A549 (cell line): ENCODE results near the gene BANK1. TPM values are rescaled to one million over a fixed set of nuclear protein-coding genes. Genes with fewer than 3 reads are reported as not detected.
A peak's percentile ranks its signal among the peaks of the same experiment; 100 is the strongest.

Source experiments
- ATAC-seq, 2 experiments: fragments of 200-7000 bp in 1 of 2; fragments of >200 bp in 1 of 2; cut with Nextera tagmentation in 1 of 2; cut with Tn5 transposase in 1 of 2; 3 replicates each; pipeline versions ENCODE4 v1.8.0 to v1.9.1; 2018 to 2020; ENCODE audit warnings: mild to moderate bottlenecking in 1 of 2, moderate library complexity in 1 of 2
- CTCF ChIA-PET: fragments of 300-600 bp; sonication (Branson Sonifier 250); formaldehyde crosslinking; extraction: SDS; loops from one replicate; lab custom pipeline; 2021; ENCODE audit warnings: antibody characterized with exemption, inconsistent platforms; lab: Yijun Ruan, JAX
- POLR2A ChIA-PET: fragments of 350-600 bp; formaldehyde crosslinking; extraction: SDS; loops from one replicate; lab custom pipeline; 2021; ENCODE audit warnings: antibody characterized with exemption, inconsistent platforms; lab: Yijun Ruan, JAX
- DNase-seq, 2 experiments: peaks; one replicate each; pipeline versions ENCODE4 v3.0.0 to v3.0.0-alpha.2; 2011 to 2016; ENCODE audit warnings: low read depth in 1 of 2, low spot score in 1 of 2
- FAIRE-seq: peaks from 2 replicates; lab custom pipeline; 2011; peaks lifted over from hg19 to GRCh38; lab: Jason Lieb, UNC
- H3K27ac ChIP-seq, 2 experiments: fragments of >200 bp; sonication (Bioruptor Twin); formaldehyde crosslinking; 3 replicates each; pipeline ENCODE4 v1.5.1; 2016 to 2017
- H3K4me1 ChIP-seq: fragments of >200 bp; sonication (Bioruptor Twin); formaldehyde crosslinking; 3 replicates; pipeline ENCODE4 v1.6.1; 2016
- H3K4me2 ChIP-seq: fragments of >200 bp; sonication (Bioruptor Twin); formaldehyde crosslinking; 3 replicates; pipeline ENCODE4 v1.6.1; 2016
- H3K4me3 ChIP-seq: fragments of >200 bp; sonication (Bioruptor Twin); formaldehyde crosslinking; 3 replicates; pipeline ENCODE4 v1.5.1; 2016
- H3K9me3 ChIP-seq: fragments of >200 bp; sonication (Bioruptor Twin); formaldehyde crosslinking; 3 replicates; pipeline ENCODE4 v1.6.1; 2016
- BHLHE40 ChIP-seq: IDR thresholded peaks from 2 replicates; pipeline ENCODE4 v1.6.1; 2012; ENCODE audit warnings: low read depth, low read length, inconsistent platforms
- CHD2 ChIP-seq: fragments of 150-350 bp; IDR thresholded peaks from 2 replicates; pipeline ENCODE4 v1.6.1; 2014; ENCODE audit warnings: low read length; ENCODE audit not compliant: partially characterized antibody
- E2F6 ChIP-seq: IDR thresholded peaks from 2 replicates; pipeline ENCODE4 v1.6.1; 2012; ENCODE audit warnings: low read depth, borderline replicate concordance
- EHF ChIP-seq: fragments of 250-450 bp; sonication (Bioruptor Pico); IDR thresholded peaks from 2 replicates; pipeline ENCODE4 v1.5.0; 2020; ENCODE audit warnings: mild to moderate bottlenecking
- EHMT2 ChIP-seq: fragments of 200-600 bp; sonication (generic); IDR thresholded peaks from 2 replicates; pipeline ENCODE4 v1.6.1; 2016; ENCODE audit warnings: antibody characterized with exemption, low read depth, mild to moderate bottlenecking, moderate library complexity
- EP300 ChIP-seq, 2 experiments: fragments of >200 bp; sonication (Bioruptor Twin); formaldehyde crosslinking; IDR thresholded peaks; 2 replicates in 1 of 2; 3 replicates in 1 of 2; pipeline ENCODE4 v1.6.1; 2016 to 2017
- ESRRA ChIP-seq: fragments of 150-350 bp; IDR thresholded peaks from 2 replicates; pipeline ENCODE4 v1.6.1; 2014; ENCODE audit warnings: mild to moderate bottlenecking, low read length, borderline replicate concordance
- FOSB ChIP-seq: fragments of 250-450 bp; sonication (Bioruptor Pico); IDR thresholded peaks from 2 replicates; pipeline ENCODE4 v1.5.0; 2020; ENCODE audit warnings: mild to moderate bottlenecking, moderate library complexity
- FOXS1 ChIP-seq: fragments of 250-450 bp; sonication (Bioruptor Pico); IDR thresholded peaks from 2 replicates; pipeline ENCODE4 v1.5.0; 2020; ENCODE audit warnings: mild to moderate bottlenecking, moderate library complexity
- GATA3 ChIP-seq: IDR thresholded peaks from 2 replicates; pipeline ENCODE4 v1.6.1; 2012; ENCODE audit warnings: borderline replicate concordance
- HEYL ChIP-seq: fragments of 250-450 bp; sonication (Bioruptor Pico); IDR thresholded peaks from 2 replicates; pipeline ENCODE4 v1.8.0; 2021; ENCODE audit warnings: mild to moderate bottlenecking, moderate library complexity
- HOXA7 ChIP-seq: fragments of 250-450 bp; sonication (Bioruptor Pico); IDR thresholded peaks from 2 replicates; pipeline ENCODE4 v1.5.0; 2020; ENCODE audit warnings: mild to moderate bottlenecking, moderate library complexity
- HOXB5 ChIP-seq: fragments of 250-450 bp; sonication (Bioruptor Pico); IDR thresholded peaks from 2 replicates; pipeline ENCODE4 v1.5.0; 2020; ENCODE audit warnings: mild to moderate bottlenecking, moderate library complexity
- JUN ChIP-seq, 2 experiments: fragments of >200 bp; sonication (Bioruptor Twin); formaldehyde crosslinking; IDR thresholded peaks; 2 replicates in 1 of 2; 3 replicates in 1 of 2; pipeline ENCODE4 v1.6.1; 2016 to 2017
- JUNB ChIP-seq: fragments of >200 bp; sonication (Bioruptor Twin); formaldehyde crosslinking; IDR thresholded peaks from 2 replicates; pipeline ENCODE4 v1.6.1; 2016
- KDM5A ChIP-seq: fragments of 200-600 bp; sonication (generic); IDR thresholded peaks from 2 replicates; pipeline ENCODE4 v1.6.1; 2016; ENCODE audit warnings: antibody characterized with exemption, mild to moderate bottlenecking
- MAX ChIP-seq: IDR thresholded peaks from 2 replicates; pipeline ENCODE4 v1.6.1; 2012
- MYC ChIP-seq: IDR thresholded peaks from 2 replicates; pipeline ENCODE4 v1.6.1; 2012; ENCODE audit warnings: mild to moderate bottlenecking, inconsistent platforms, low read length, improper control_type of control experiment, borderline replicate concordance
- NR3C1 ChIP-seq: fragments of >200 bp; sonication (Bioruptor Twin); formaldehyde crosslinking; IDR thresholded peaks from 3 replicates; pipeline ENCODE4 v1.6.1; 2017
- PHF8 ChIP-seq: fragments of 200-600 bp; sonication (generic); IDR thresholded peaks from 2 replicates; pipeline ENCODE4 v1.6.1; 2016; ENCODE audit warnings: low read depth, mild to moderate bottlenecking, antibody characterized with exemption, moderate library complexity, borderline replicate concordance
- RAD21 ChIP-seq, 2 experiments: fragments of >200 bp in 1 of 2; sonication (Bioruptor Twin) in 1 of 2; formaldehyde crosslinking in 1 of 2; IDR thresholded peaks in 1 of 2; conservative IDR thresholded peaks in 1 of 2; 2 replicates in 1 of 2; 3 replicates in 1 of 2; pipeline ENCODE4 v1.6.1; 2012 to 2018; ENCODE audit warnings: inconsistent platforms in 1 of 2
- ZC3H11A ChIP-seq: fragments of 450-650 bp; IDR thresholded peaks from 2 replicates; pipeline ENCODE4 v1.6.1; 2014; ENCODE audit warnings: antibody characterized with exemption, mild to moderate bottlenecking
- ZFP36 ChIP-seq: fragments of 450-650 bp; IDR thresholded peaks from 2 replicates; pipeline ENCODE4 v1.6.1; 2014; ENCODE audit warnings: borderline replicate concordance; ENCODE audit not compliant: partially characterized antibody
- ZNF302 ChIP-seq: fragments of 250-450 bp; sonication (Bioruptor Pico); IDR thresholded peaks from 2 replicates; pipeline ENCODE4 v1.9.0; 2021; ENCODE audit warnings: inconsistent platforms, mild to moderate bottlenecking, moderate library complexity
- ZSCAN20 ChIP-seq: fragments of 250-450 bp; sonication (Bioruptor Pico); IDR thresholded peaks from 2 replicates; pipeline ENCODE4 v1.8.0; 2022; ENCODE audit warnings: mild to moderate bottlenecking, moderate library complexity
- WGBS: methylation state at CpG from one replicate; pipeline ENCODE4 v1.1.6; 2017; ENCODE audit errors: missing lambda C conversion rate; 5-methylcytosine and 5-hydroxymethylcytosine counted together
- polyA plus RNA-seq, 4 experiments: library from polyadenylated mRNA; depleted of rRNA in 3 of 4; stranded (reverse); fragments of >200 nt; fragmentation: RNase III in 1 of 4; extraction: RNeasy Plus Mini Kit Qiagen cat#74134 plus additional on column Dnase treatment in 1 of 4; gene quantifications; 2 replicates in 3 of 4; 3 replicates in 1 of 4; pipeline ENCODE4 v1.2.3, GENCODE V29; 2011 to 2017
- TF ChIP-seq, protein P1 (sequence below): fragments of 250-450 bp; sonication (Bioruptor Pico); IDR thresholded peaks from 2 replicates; pipeline ENCODE4 v1.5.0; 2021; ENCODE audit warnings: mild to moderate bottlenecking, moderate library complexity, borderline replicate concordance
- TF ChIP-seq, protein P2 (sequence below): fragments of 200-600 bp; sonication (generic); IDR thresholded peaks from 2 replicates; pipeline ENCODE4 v1.6.1; 2016; ENCODE audit warnings: antibody characterized with exemption, mild to moderate bottlenecking, moderate library complexity

Gene BANK1
- polyA plus RNA-seq, 2 of the 4 experiments (the other 2 are of a cell fraction): 2.8 to 6.1 TPM

GRCh38 chr4:101953949-101954348 lies 163.4 kb downstream of the BANK1 start:
- H3K4me2 ChIP-seq: peak overlapping the region; percentile 61
- peaks cover 26% of the 10 kb centered on the region for H3K4me1 ChIP-seq
- 0 out of 5 replicates have a peak, but pooled peaks of 1 of the 2 experiments have one; percentile 22 for TF ChIP-seq JUN (IDR thresholded peaks at IDR 0.05)
- no peak for TF ChIP-seq ZSCAN20 (CRISPR knock-in tag)
- TF ChIP-seq HEYL: no peak
- TF ChIP-seq GATA3: peak; percentile 78; the same call in 1 of the 2 replicates
- TF ChIP-seq EP300 (IDR thresholded peaks at IDR 0.05): peak in 1 of 2 experiments; percentile 34; a peak in 1 of 5 replicates
- TF ChIP-seq FOSB (CRISPR knock-in tag): no peak
- TF ChIP-seq RAD21 (conservative IDR thresholded peaks at IDR 0.05 in 1 of 2, IDR thresholded peaks at IDR 0.05 in 1 of 2): 0 out of 5 replicates have a peak, but pooled peaks of 1 of the 2 experiments have one; percentile 11
- no peak for TF ChIP-seq HOXA7
- 0 out of 2 replicates have a peak, but pooled peaks have one; percentile 20 for TF ChIP-seq MAX
- no peaks in the 10 kb centered on the region; the same call in 2 of the 3 replicates for H3K9me3 ChIP-seq
- DNase-seq (peak in 1 of 2 experiments; percentile 83), FAIRE-seq (no peak), ATAC-seq (peak in 1 of 2 experiments; percentile 86; a peak in 4 of 6 replicates)
- H3K27ac ChIP-seq: peak overlapping the region; percentile 76 to 82
- CTCF ChIA-PET: no interaction called here
- H3K4me3 ChIP-seq: no peak overlapping the region
- POLR2A ChIA-PET: no interaction called here
- 4% methylated on average over 4 of the region's 4 CpGs for WGBS

DNA sequence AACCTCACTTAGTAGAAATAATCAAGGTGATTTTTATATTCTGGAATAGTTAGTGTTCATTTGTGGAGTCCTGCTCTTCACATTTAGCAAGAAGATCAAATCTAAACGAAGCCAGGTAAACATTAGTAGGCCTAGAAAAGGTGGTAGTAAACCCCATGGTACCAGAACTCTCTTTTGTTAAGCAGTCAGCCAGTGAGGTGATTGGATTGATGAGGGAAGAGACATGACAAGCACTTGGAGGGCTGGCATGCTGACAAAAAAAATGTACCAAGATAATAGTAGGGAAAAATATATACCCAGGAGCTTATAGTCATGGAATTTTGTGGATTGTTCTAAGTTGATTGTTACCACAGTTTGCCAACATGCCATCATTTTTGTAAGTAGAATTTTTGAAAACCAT lies 163.8 kb downstream of the BANK1 start:
- ChIA-PET CTCF (no interaction called here), POLR2A (no interaction called here)
- Histone ChIP-seq H3K4me2 (peak overlapping the region; percentile 61), H3K27ac (peak overlapping the region; percentile 76 to 82), H3K4me1 (peaks cover 26% of the 10 kb centered on the region), H3K9me3 (no peaks in the 10 kb centered on the region; the same call in 2 of the 3 replicates), H3K4me3 (no peak overlapping the region)
- DNase-seq (peak in 1 of 2 experiments; percentile 23), FAIRE-seq (no peak), ATAC-seq (no peak; a peak in 1 of 6 replicates)
- WGBS: 38% methylated on average over 1 of the region's 1 CpG
- TF ChIP-seq KDM5A: no peak
- TF ChIP-seq ZC3H11A: no peak
- TF ChIP-seq MAX: 0 out of 2 replicates have a peak, but pooled peaks have one; percentile 1
- no peak for TF ChIP-seq ESRRA
- TF ChIP-seq, protein P1, sequence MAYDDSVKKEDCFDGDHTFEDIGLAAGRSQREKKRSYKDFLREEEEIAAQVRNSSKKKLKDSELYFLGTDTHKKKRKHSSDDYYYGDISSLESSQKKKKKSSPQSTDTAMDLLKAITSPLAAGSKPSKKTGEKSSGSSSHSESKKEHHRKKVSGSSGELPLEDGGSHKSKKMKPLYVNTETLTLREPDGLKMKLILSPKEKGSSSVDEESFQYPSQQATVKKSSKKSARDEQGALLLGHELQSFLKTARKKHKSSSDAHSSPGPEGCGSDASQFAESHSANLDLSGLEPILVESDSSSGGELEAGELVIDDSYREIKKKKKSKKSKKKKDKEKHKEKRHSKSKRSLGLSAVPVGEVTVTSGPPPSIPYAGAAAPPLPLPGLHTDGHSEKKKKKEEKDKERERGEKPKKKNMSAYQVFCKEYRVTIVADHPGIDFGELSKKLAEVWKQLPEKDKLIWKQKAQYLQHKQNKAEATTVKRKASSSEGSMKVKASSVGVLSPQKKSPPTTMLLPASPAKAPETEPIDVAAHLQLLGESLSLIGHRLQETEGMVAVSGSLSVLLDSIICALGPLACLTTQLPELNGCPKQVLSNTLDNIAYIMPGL (CRISPR knock-in tag): no peak
- TF ChIP-seq, protein P2, sequence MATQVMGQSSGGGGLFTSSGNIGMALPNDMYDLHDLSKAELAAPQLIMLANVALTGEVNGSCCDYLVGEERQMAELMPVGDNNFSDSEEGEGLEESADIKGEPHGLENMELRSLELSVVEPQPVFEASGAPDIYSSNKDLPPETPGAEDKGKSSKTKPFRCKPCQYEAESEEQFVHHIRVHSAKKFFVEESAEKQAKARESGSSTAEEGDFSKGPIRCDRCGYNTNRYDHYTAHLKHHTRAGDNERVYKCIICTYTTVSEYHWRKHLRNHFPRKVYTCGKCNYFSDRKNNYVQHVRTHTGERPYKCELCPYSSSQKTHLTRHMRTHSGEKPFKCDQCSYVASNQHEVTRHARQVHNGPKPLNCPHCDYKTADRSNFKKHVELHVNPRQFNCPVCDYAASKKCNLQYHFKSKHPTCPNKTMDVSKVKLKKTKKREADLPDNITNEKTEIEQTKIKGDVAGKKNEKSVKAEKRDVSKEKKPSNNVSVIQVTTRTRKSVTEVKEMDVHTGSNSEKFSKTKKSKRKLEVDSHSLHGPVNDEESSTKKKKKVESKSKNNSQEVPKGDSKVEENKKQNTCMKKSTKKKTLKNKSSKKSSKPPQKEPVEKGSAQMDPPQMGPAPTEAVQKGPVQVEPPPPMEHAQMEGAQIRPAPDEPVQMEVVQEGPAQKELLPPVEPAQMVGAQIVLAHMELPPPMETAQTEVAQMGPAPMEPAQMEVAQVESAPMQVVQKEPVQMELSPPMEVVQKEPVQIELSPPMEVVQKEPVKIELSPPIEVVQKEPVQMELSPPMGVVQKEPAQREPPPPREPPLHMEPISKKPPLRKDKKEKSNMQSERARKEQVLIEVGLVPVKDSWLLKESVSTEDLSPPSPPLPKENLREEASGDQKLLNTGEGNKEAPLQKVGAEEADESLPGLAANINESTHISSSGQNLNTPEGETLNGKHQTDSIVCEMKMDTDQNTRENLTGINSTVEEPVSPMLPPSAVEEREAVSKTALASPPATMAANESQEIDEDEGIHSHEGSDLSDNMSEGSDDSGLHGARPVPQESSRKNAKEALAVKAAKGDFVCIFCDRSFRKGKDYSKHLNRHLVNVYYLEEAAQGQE: no peak

- H3K9me3 ChIP-seq: no peaks in the 10 kb centered on the region; the same call in 2 of the 3 replicates
- no peak for TF ChIP-seq MYC
- no peak for TF ChIP-seq ZNF302 (CRISPR knock-in tag)
- TF ChIP-seq E2F6: no peak
- no peak for TF ChIP-seq PHF8
- TF ChIP-seq EHF: no peak
- no peak for TF ChIP-seq RAD21 (conservative IDR thresholded peaks at IDR 0.05 in 1 of 2, IDR thresholded peaks at IDR 0.05 in 1 of 2)
- TF ChIP-seq EHMT2: no peak
- no peak for TF ChIP-seq CHD2
- TF ChIP-seq FOXS1 (CRISPR knock-in tag): no peak
- no peak for TF ChIP-seq NR3C1
- no peak for TF ChIP-seq JUNB
- TF ChIP-seq ZSCAN20 (CRISPR knock-in tag): no peak
- TF ChIP-seq HOXB5: no peak
- TF ChIP-seq BHLHE40: no peak
- TF ChIP-seq ZFP36: no peak
- ATAC-seq: no peak
- ChIA-PET CTCF (no interaction called here), POLR2A (no interaction called here)
- H3K4me2 ChIP-seq: peak overlapping the region; percentile 61; the same call in 2 of the 3 replicates
- H3K27ac ChIP-seq: peak overlapping the region; percentile 76 to 82; a peak in 5 of 6 replicates
- FAIRE-seq: no peak
- no peak overlapping the region for H3K4me3 ChIP-seq
- WGBS: 84% methylated on average over 4 of the region's 4 CpGs
- H3K4me1 ChIP-seq: peaks cover 26% of the 10 kb centered on the region
- DNase-seq: no peak
Measured at GRCh38 chr4:101954975-101955678, 164.6 kb downstream of the BANK1 start.
